H1 (cell line): ENCODE results near the gene ELMO1. TPM values are rescaled to one million over a fixed set of nuclear protein-coding genes. Genes with fewer than 3 reads are reported as not detected.

ENCODE experiments used
- CTCF ChIA-PET: fragments of 300-600 bp; sonication (Branson Sonifier 250); formaldehyde crosslinking; loops from one replicate; lab custom pipeline; 2021; ENCODE audit not compliant: partially characterized antibody; lab: Charles Lee
- POLR2A ChIA-PET: fragments of 300-600 bp; sonication (Branson Sonifier 250); formaldehyde crosslinking; loops from one replicate; lab custom pipeline; 2021; ENCODE audit warnings: inconsistent platforms; ENCODE audit not compliant: partially characterized antibody; lab: Charles Lee
- DNase-seq, 2 experiments: peaks; one replicate each; pipeline versions ENCODE4 v3.0.0 to v3.0.0-alpha.2; 2010 to 2022; ENCODE audit warnings: low spot score in 2 of 2, low read depth in 1 of 2, mixed read lengths in 1 of 2
- FAIRE-seq: peaks from 2 replicates; lab custom pipeline; 2011; peaks lifted over from hg19 to GRCh38; lab: Jason Lieb, UNC
- H2AFZ ChIP-seq: 2 replicates; pipeline ENCODE4 v1.8.1; 2012; ENCODE audit warnings: low read length, inconsistent platforms
- H2AK5ac ChIP-seq: 2 replicates; pipeline ENCODE4 v1.6.1; 2013; ENCODE audit warnings: low read depth, low read length
- H2BK120ac ChIP-seq: replicated peaks from 2 replicates; pipeline ENCODE3; 2013; ENCODE audit warnings: low read depth, low read length, inconsistent platforms
- H2BK12ac ChIP-seq: 2 replicates; pipeline ENCODE4 v1.6.1; 2013; ENCODE audit warnings: low read depth, low read length
- H2BK15ac ChIP-seq: 2 replicates; pipeline ENCODE4 v1.6.1; 2013; ENCODE audit warnings: low read length
- H2BK20ac ChIP-seq: 2 replicates; pipeline ENCODE4 v1.6.1; 2013; ENCODE audit warnings: low read length
- H2BK5ac ChIP-seq: 2 replicates; pipeline ENCODE4 v1.6.1; 2013; ENCODE audit warnings: low read depth, low read length
- H3K14ac ChIP-seq: 2 replicates; pipeline ENCODE4 v1.6.1; 2013; ENCODE audit warnings: inconsistent platforms; ENCODE audit not compliant: insufficient read length
- H3K18ac ChIP-seq: 2 replicates; pipeline ENCODE4 v1.6.1; 2013; ENCODE audit warnings: low read length; ENCODE audit errors: extremely low read depth
- H3K23ac ChIP-seq: 2 replicates; pipeline ENCODE4 v1.6.1; 2013; ENCODE audit warnings: inconsistent platforms; ENCODE audit not compliant: insufficient read length
- H3K23me2 ChIP-seq: 2 replicates; pipeline ENCODE4 v1.6.1; 2013; ENCODE audit warnings: low read depth, low read length
- H3K27ac ChIP-seq: 2 replicates; pipeline ENCODE4 v1.6.1; 2011; ENCODE audit warnings: low read depth, low read length, inconsistent platforms
- H3K27me3 ChIP-seq, 4 experiments: replicated peaks in 1 of 4; 1 replicate in 1 of 4; 2 replicates in 3 of 4; pipeline versions ENCODE4 v1.6.1 to v1.8.1; 2011 to 2013; ENCODE audit warnings: low read length in 3 of 4, mild to moderate bottlenecking in 3 of 4, inconsistent platforms in 2 of 4, mixed read lengths in 2 of 4, moderate library complexity in 1 of 4; ENCODE audit not compliant: control insufficient read depth in 3 of 4, insufficient read depth in 3 of 4; ENCODE audit errors: extremely low read depth in 1 of 4
- H3K36me3 ChIP-seq, 4 experiments: 2 replicates each; pipeline versions ENCODE4 v1.6.1 to v1.8.1; 2011 to 2013; ENCODE audit warnings: mild to moderate bottlenecking in 4 of 4, low read length in 3 of 4, moderate library complexity in 2 of 4, control low read depth in 1 of 4, inconsistent platforms in 1 of 4; ENCODE audit not compliant: insufficient read depth in 4 of 4, control insufficient read depth in 2 of 4
- H3K4ac ChIP-seq: replicated peaks from 2 replicates; pipeline ENCODE3; 2013; ENCODE audit warnings: low read length, low read depth, mixed read lengths, inconsistent platforms; ENCODE audit not compliant: insufficient read length
- H3K4me1 ChIP-seq, 4 experiments: replicated peaks in 1 of 4; 1 replicate in 1 of 4; 2 replicates in 3 of 4; pipeline versions ENCODE4 v1.6.1 to v1.8.1; 2011 to 2013; ENCODE audit warnings: low read length in 3 of 4, inconsistent platforms in 2 of 4, mixed read lengths in 1 of 4; ENCODE audit not compliant: insufficient read depth in 4 of 4, control insufficient read depth in 3 of 4
- H3K4me2 ChIP-seq, 2 experiments: 2 replicates each; pipeline versions ENCODE4 v1.6.1 to v1.8.1; 2011 to 2013; ENCODE audit warnings: low read depth in 2 of 2, low read length in 2 of 2, control low read depth in 1 of 2, inconsistent platforms in 1 of 2, mild to moderate bottlenecking in 1 of 2; ENCODE audit not compliant: insufficient read depth in 1 of 2
- H3K4me3 ChIP-seq, 4 experiments: fragments of 200-600, 300-600 bp in 1 of 4; sonication (generic), shearing (Covaris generic), sonication (Bioruptor Twin) in 1 of 4; 2 replicates each; pipeline versions ENCODE4 v1.5.1 to v1.8.1; 2011 to 2016; ENCODE audit warnings: low read length in 4 of 4, low read depth in 3 of 4, control low read depth in 2 of 4, inconsistent platforms in 2 of 4, mild to moderate bottlenecking in 2 of 4, mixed read lengths in 1 of 4, moderate library complexity in 1 of 4; ENCODE audit not compliant: insufficient read depth in 2 of 4; ENCODE audit errors: extremely low read depth in 1 of 4
- H3K56ac ChIP-seq: replicated peaks from 2 replicates; pipeline ENCODE3; 2013; ENCODE audit warnings: low read depth, mild to moderate bottlenecking, mixed read lengths, low read length, inconsistent platforms; ENCODE audit not compliant: insufficient read length
- H3K79me1 ChIP-seq: 2 replicates; pipeline ENCODE4 v1.6.1; 2013; ENCODE audit warnings: low read depth, low read length, control low read depth
- H3K79me2 ChIP-seq, 2 experiments: 2 replicates each; pipeline versions ENCODE4 v1.6.1 to v1.8.1; 2012 to 2013; ENCODE audit warnings: low read length in 2 of 2, mild to moderate bottlenecking in 2 of 2, inconsistent platforms in 1 of 2; ENCODE audit not compliant: insufficient read depth in 2 of 2, control insufficient read depth in 1 of 2
- H3K9ac ChIP-seq, 4 experiments: replicated peaks in 1 of 4; 1 replicate in 1 of 4; 2 replicates in 3 of 4; pipeline versions ENCODE4 v1.6.1 to v1.8.1; 2011 to 2013; ENCODE audit warnings: low read depth in 3 of 4, low read length in 3 of 4, control low read depth in 2 of 4, mild to moderate bottlenecking in 2 of 4, moderate library complexity in 2 of 4, inconsistent platforms in 1 of 4; ENCODE audit errors: extremely low read depth in 1 of 4
- H3K9me3 ChIP-seq, 2 experiments: 2 replicates each; pipeline versions ENCODE4 v1.6.1 to v1.8.1; 2012 to 2013; ENCODE audit warnings: mild to moderate bottlenecking in 2 of 2, moderate library complexity in 2 of 2, control low read depth in 1 of 2, inconsistent platforms in 1 of 2, low read depth in 1 of 2, low read length in 1 of 2, mixed read lengths in 1 of 2; ENCODE audit not compliant: insufficient read depth in 2 of 2
- H4K20me1 ChIP-seq, 2 experiments: replicated peaks in 1 of 2; 2 replicates each; pipeline versions ENCODE3 to v1.8.1; 2011 to 2013; ENCODE audit warnings: inconsistent platforms in 2 of 2, low read length in 2 of 2, mild to moderate bottlenecking in 1 of 2; ENCODE audit not compliant: insufficient read depth in 2 of 2, control insufficient read depth in 1 of 2
- H4K5ac ChIP-seq: 2 replicates; pipeline ENCODE4 v1.6.1; 2013; ENCODE audit warnings: low read length, low read depth, mixed read lengths, inconsistent platforms; ENCODE audit not compliant: insufficient read length
- H4K8ac ChIP-seq: 2 replicates; pipeline ENCODE4 v1.8.0; 2013; ENCODE audit warnings: mild to moderate bottlenecking, moderate library complexity, low read length, inconsistent platforms; ENCODE audit not compliant: insufficient read depth; ENCODE audit errors: extremely low read depth
- H4K91ac ChIP-seq: replicated peaks from 2 replicates; pipeline ENCODE3; 2013; ENCODE audit warnings: low read length, mixed read lengths, inconsistent platforms; ENCODE audit not compliant: insufficient read length
- BCL11A ChIP-seq, 2 experiments: IDR thresholded peaks; one replicate each; pipeline ENCODE4 v1.6.1; 2011; ENCODE audit warnings: low read depth in 2 of 2, low read length in 2 of 2, mild to moderate bottlenecking in 2 of 2
- CBX8 ChIP-seq: fragments of 300-800, 300-1000 bp; sonication (generic); IDR thresholded peaks from 2 replicates; pipeline ENCODE4 v1.7.1; 2016; ENCODE audit warnings: low read depth, low read length, borderline replicate concordance
- CHD1 ChIP-seq: IDR thresholded peaks from 2 replicates; pipeline ENCODE4 v1.6.1; 2012; ENCODE audit warnings: low read depth, low read length, improper control_type of control experiment
- CREB1 ChIP-seq: IDR thresholded peaks from 2 replicates; pipeline ENCODE4 v1.6.1; 2012; ENCODE audit warnings: inconsistent platforms
- EGR1 ChIP-seq: IDR thresholded peaks from 2 replicates; pipeline ENCODE4 v1.6.1; 2011; ENCODE audit warnings: low read depth, low read length, borderline replicate concordance
- HDAC2 ChIP-seq, 2 experiments: fragments of 300-600 bp in 1 of 2; sonication (generic) in 1 of 2; IDR thresholded peaks; 2 replicates each; pipeline ENCODE4 v1.6.1; 2011 to 2012; ENCODE audit warnings: low read depth in 2 of 2, low read length in 2 of 2, mild to moderate bottlenecking in 2 of 2, moderate library complexity in 2 of 2, borderline replicate concordance in 1 of 2, inconsistent platforms in 1 of 2
- JUND ChIP-seq: IDR thresholded peaks from 2 replicates; pipeline ENCODE4 v1.6.1; 2011; ENCODE audit warnings: mild to moderate bottlenecking, improper control_type of control experiment, low read length
- MAX ChIP-seq: IDR thresholded peaks from 2 replicates; pipeline ENCODE4 v1.6.1; 2012; ENCODE audit warnings: inconsistent platforms
- POLR2AphosphoS5 ChIP-seq: IDR thresholded peaks from 2 replicates; pipeline ENCODE4 v1.6.1; 2011; ENCODE audit warnings: low read depth, low read length
- RNF2 ChIP-seq: fragments of 200-900, 300-1000 bp; sonication (generic); IDR thresholded peaks from 2 replicates; pipeline ENCODE4 v1.7.1; 2016; ENCODE audit warnings: borderline replicate concordance, low read depth, mild to moderate bottlenecking, antibody characterized with exemption, low read length; ENCODE audit not compliant: poor library complexity, severe bottlenecking; ENCODE audit errors: missing control alignments
- SAP30 ChIP-seq: fragments of 300-600 bp; sonication (generic); IDR thresholded peaks from 2 replicates; pipeline ENCODE4 v1.7.1; 2012; ENCODE audit warnings: low read length, moderate library complexity, mild to moderate bottlenecking, inconsistent platforms; ENCODE audit not compliant: insufficient read depth, insufficient replicate concordance
- SIRT6 ChIP-seq: IDR thresholded peaks from one replicate; pipeline ENCODE4 v1.7.1; 2012; ENCODE audit warnings: low read length, inconsistent platforms
- SP1 ChIP-seq: IDR thresholded peaks from 2 replicates; pipeline ENCODE4 v1.6.1; 2011; ENCODE audit warnings: low read depth, low read length
- TAF1 ChIP-seq: IDR thresholded peaks from 2 replicates; pipeline ENCODE4 v1.6.1; 2011; ENCODE audit warnings: mild to moderate bottlenecking, low read depth, low read length
- WGBS, 2 experiments: shearing (Covaris generic) in 1 of 2; methylation state at CpG; one replicate each; pipeline versions ENCODE4 v1.1.6 to v1.1.7; 2013 to 2015; ENCODE audit warnings: low lambda C conversion rate in 2 of 2, mixed read lengths in 2 of 2, inconsistent platforms in 1 of 2, low coverage in 1 of 2, missing lambda C conversion rate in 1 of 2; ENCODE audit not compliant: insufficient replicate concordance in 2 of 2, insufficient coverage in 1 of 2, insufficient read length in 1 of 2; ENCODE audit errors: extremely low coverage in 1 of 2, missing lambda C conversion rate in 1 of 2; 5-methylcytosine and 5-hydroxymethylcytosine counted together
- polyA plus RNA-seq, 7 experiments: library from polyadenylated mRNA; depleted of rRNA in 3 of 7; stranded (reverse) in 5 of 7; unstranded in 2 of 7; fragments of >200 nt in 5 of 7; fragments of 200-250 nt in 2 of 7; gene quantifications; 1 replicate in 5 of 7; 2 replicates in 1 of 7; 4 replicates in 1 of 7; pipeline versions ENCODE4 v1.2.1 to v1.2.3, GENCODE V29; 2011 to 2013; ENCODE audit warnings: missing spikeins in 2 of 7, mixed read lengths in 2 of 7
- total RNA-seq: library from RNA; stranded (reverse); fragmentation: NEBNext Ultra II Directional; extraction: Animal tissue kit (Norgen Biotek cat#: 25700); gene quantifications from 2 replicates; pipeline ENCODE4 v1.2.1, GENCODE V29; 2021

ELMO1 gene
- total and polyA plus RNA-seq, 2 of the 8 experiments (the other 6 are each of a cell fraction or from before 2014, with no cell fraction given), result 18.4 to 21.0 TPM

GRCh38 chr7:37446371-37446770, 2.3 kb downstream of the ELMO1 start:
- Histone ChIP-seq H2BK12ac (no peak overlapping the region), H3K4me3 (no peak overlapping the region), H3K4me2 (no peak overlapping the region; a peak in 1 of 4 replicates), H4K20me1 (no peaks in the 10 kb centered on the region), H4K8ac (no peak overlapping the region), H3K4ac (no peak overlapping the region), H4K5ac (no peak overlapping the region), H3K79me1 (no peaks in the 10 kb centered on the region), H2BK15ac (no peak overlapping the region), H3K36me3 (no peaks in the 10 kb centered on the region), H3K9me3 (no peaks in the 10 kb centered on the region), H3K79me2 (peaks cover 0 to 39% of the 10 kb centered on the region in 2 experiments; a peak in 2 of 4 replicates), H2BK5ac (no peak overlapping the region), H3K56ac (no peak overlapping the region), H3K4me1 (peaks cover 0 to 14% (median 5%) of the 10 kb centered on the region in 4 experiments; a peak in 5 of 7 replicates), H2AFZ (no peak overlapping the region), H4K91ac (no peak overlapping the region), H3K14ac (no peak overlapping the region), H3K18ac (no peak overlapping the region), H3K27ac (no peak overlapping the region), H3K23ac (no peak overlapping the region), H3K9ac (no peak overlapping the region; a peak in 1 of 7 replicates), H3K23me2 (peaks cover 12% of the 10 kb centered on the region), H3K27me3 (no peaks in the 10 kb centered on the region; a peak in 2 of 7 replicates), H2AK5ac (no peak overlapping the region), H2BK120ac (no peak overlapping the region), H2BK20ac (no peak overlapping the region)
- CTCF ChIA-PET, result interaction anchor here (0.8 to 6.8 kb wide), 8 partner anchors 29 to 212 kb away, joined by 3 to 55 read pairs (median 4); no protein-coding TSS in a partner anchor
- FAIRE-seq (no peak), DNase-seq (no peak)
- 96% methylated on average over 3 of the region's 3 CpGs; no CpG with 5 or more reads in 1 of the 2 experiments for WGBS, 2 experiments
- POLR2A ChIA-PET, result interaction anchor here (2.2 kb wide), 1 partner anchor 10 kb away, joined by 14 read pairs; no protein-coding TSS in a partner anchor
- TF ChIP-seq SAP30, result no peak
- TF ChIP-seq TAF1, result no peak
- no peak for TF ChIP-seq EGR1
- TF ChIP-seq POLR2AphosphoS5, result no peak; the same call in 1 of the 2 replicates
- no peak for TF ChIP-seq CREB1
- TF ChIP-seq BCL11A (IDR thresholded peaks at IDR 0.05; ENCODE audit: low read depth in 2 of 2, low read length in 2 of 2), result no peak
- no peak for TF ChIP-seq HDAC2 (IDR thresholded peaks at IDR 0.05; ENCODE audit: borderline replicate concordance in 1 of 2, low read depth in 2 of 2, low read length in 2 of 2)
- TF ChIP-seq SP1, result no peak
- no peak for TF ChIP-seq MAX
- TF ChIP-seq RNF2, result no peak
- TF ChIP-seq SIRT6, result no peak
- TF ChIP-seq JUND, result no peak
- TF ChIP-seq CHD1, result no peak
- TF ChIP-seq CBX8, result no peak
